ENCODE results near the gene HBG1.

DNA sequence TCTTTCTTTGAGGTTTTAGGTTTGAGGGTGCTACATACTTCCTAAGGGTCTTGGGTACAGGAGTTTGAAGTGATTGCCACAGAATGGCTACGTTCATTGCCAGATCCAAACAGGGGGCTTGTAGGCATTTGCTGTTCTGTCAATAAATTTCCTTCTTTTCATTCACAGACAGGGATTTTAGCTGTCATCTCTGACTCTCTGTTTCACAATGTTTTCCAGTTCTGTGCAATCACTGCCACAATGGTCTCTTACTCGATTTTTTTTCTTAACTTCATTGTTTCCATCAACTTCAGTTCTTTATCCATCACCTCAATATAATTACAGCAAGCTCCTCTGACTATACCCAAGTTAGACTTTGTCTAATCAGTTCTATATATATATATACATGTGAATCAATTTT, 9.2 kb downstream of the HBG1 start:
- TF ChIP-seq, protein P1, sequence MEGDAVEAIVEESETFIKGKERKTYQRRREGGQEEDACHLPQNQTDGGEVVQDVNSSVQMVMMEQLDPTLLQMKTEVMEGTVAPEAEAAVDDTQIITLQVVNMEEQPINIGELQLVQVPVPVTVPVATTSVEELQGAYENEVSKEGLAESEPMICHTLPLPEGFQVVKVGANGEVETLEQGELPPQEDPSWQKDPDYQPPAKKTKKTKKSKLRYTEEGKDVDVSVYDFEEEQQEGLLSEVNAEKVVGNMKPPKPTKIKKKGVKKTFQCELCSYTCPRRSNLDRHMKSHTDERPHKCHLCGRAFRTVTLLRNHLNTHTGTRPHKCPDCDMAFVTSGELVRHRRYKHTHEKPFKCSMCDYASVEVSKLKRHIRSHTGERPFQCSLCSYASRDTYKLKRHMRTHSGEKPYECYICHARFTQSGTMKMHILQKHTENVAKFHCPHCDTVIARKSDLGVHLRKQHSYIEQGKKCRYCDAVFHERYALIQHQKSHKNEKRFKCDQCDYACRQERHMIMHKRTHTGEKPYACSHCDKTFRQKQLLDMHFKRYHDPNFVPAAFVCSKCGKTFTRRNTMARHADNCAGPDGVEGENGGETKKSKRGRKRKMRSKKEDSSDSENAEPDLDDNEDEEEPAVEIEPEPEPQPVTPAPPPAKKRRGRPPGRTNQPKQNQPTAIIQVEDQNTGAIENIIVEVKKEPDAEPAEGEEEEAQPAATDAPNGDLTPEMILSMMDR (IDR thresholded peaks at IDR 0.05) = no peak
- TF ChIP-seq POLR2A (IDR thresholded peaks at IDR 0.05) = no peak

Measured in heart left ventricle (tissue), 13 donors.